Daoy (cell line): Measurements from ENCODE around the gene CSMD2. TPM values are rescaled to one million over a fixed set of nuclear protein-coding genes. Genes with fewer than 3 reads are reported as not detected.
A peak's percentile ranks its signal among the peaks of the same experiment; 100 is the strongest.

Experiments
- DNase-seq: peaks from one replicate; pipeline ENCODE4 v3.0.0-alpha.2; 2015; ENCODE audit warnings: low read depth
- total RNA-seq: library from RNA; depleted of rRNA; stranded (reverse); fragments of >200 nt; shearing (Covaris generic); gene quantifications from 2 replicates; pipeline ENCODE4 v1.2.3, GENCODE V29; 2014

Gene CSMD2
- total RNA-seq, 1 experiment from 2014 or later, result 5.0 TPM

- DNase-seq, result no peak
These were observed 159.7 kb downstream of the CSMD2 start for GRCh38 chr1:34005309-34005708.

GRCh38 chr1:34002810-34003209 is 162.2 kb downstream of the CSMD2 start:
- no peak for DNase-seq

GRCh38 chr1:33997127-33998036 is 167.6 kb downstream of the CSMD2 start:
- no peak for DNase-seq

GRCh38 chr1:33996281-33996680 is 168.7 kb downstream of the CSMD2 start:
- DNase-seq, result no peak

- DNase-seq, result no peak
These were observed 171.7 kb downstream of the CSMD2 start for GRCh38 chr1:33993301-33993700.

- DNase-seq, result no peak
These were observed 174.7 kb downstream of the CSMD2 start for GRCh38 chr1:33990281-33990680.

- DNase-seq, result no peak
These were observed 176.9 kb downstream of the CSMD2 start for GRCh38 chr1:33988161-33988560.

GRCh38 chr1:33986390-33987095 is 178.5 kb downstream of the CSMD2 start:
- DNase-seq, result peak; percentile 62

- peak; percentile 17 for DNase-seq
These were observed 179.4 kb downstream of the CSMD2 start for GRCh38 chr1:33985656-33986055.

- peak; percentile 78 for DNase-seq
These were observed 180.0 kb downstream of the CSMD2 start for GRCh38 chr1:33984906-33985565.

- DNase-seq, result no peak
These were observed 182.6 kb downstream of the CSMD2 start for GRCh38 chr1:33982419-33982818.

GRCh38 chr1:33979341-33979740 is 185.7 kb downstream of the CSMD2 start:
- no peak for DNase-seq

- no peak for DNase-seq
These were observed 189.1 kb downstream of the CSMD2 start for GRCh38 chr1:33975961-33976360.

GRCh38 chr1:33973799-33974545 is 191.1 kb downstream of the CSMD2 start:
- no peak for DNase-seq

GRCh38 chr1:33972676-33973395 is 192.2 kb downstream of the CSMD2 start:
- no peak for DNase-seq

GRCh38 chr1:33971913-33972312 is 193.1 kb downstream of the CSMD2 start:
- DNase-seq, result no peak

- DNase-seq, result no peak
These were observed 193.9 kb downstream of the CSMD2 start for GRCh38 chr1:33971018-33971710.

GRCh38 chr1:33970148-33970825 is 194.7 kb downstream of the CSMD2 start:
- no peak for DNase-seq

GRCh38 chr1:33966346-33967141 is 198.5 kb downstream of the CSMD2 start:
- DNase-seq, result no peak
